Measurements from ENCODE around the gene LYRM2. TPM values are rescaled to one million over a fixed set of nuclear protein-coding genes. Genes with fewer than 3 reads are reported as not detected.

LYRM2 gene
- total RNA-seq, 1 donor from 2014 or later = 29.8 TPM

DNA sequence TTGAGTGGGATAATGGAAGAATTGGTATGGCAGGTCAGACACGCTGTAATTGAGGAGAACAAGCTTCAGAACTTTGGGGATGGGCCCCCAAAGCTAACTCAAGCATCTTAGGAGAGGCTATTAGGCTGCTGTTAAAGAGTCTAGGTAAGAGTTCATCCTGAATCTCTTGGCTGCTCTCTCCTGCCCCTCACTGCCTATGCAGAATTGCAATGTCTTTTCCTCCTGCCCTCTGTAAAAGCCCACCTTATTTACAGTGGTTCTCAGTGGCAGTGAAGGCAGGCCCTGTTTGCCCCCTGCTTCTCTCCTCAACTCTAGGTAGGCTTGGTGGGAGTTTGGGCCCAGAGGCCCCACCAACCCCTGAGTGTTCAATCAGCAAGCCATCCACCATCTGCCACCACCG is 55.0 kb downstream of the LYRM2 start:
- Mint-ChIP-seq H3K27ac (peak overlapping the region; percentile 85), H3K9me3 (no peaks in the 10 kb centered on the region), H3K4me1 (peaks cover 21% of the 10 kb centered on the region), H3K36me3 (peaks cover 2% of the 10 kb centered on the region), H3K4me3 (no peak overlapping the region), H3K27me3 (ENCODE audit: low read depth) (no peaks in the 10 kb centered on the region)
- TF ChIP-seq, protein P1, sequence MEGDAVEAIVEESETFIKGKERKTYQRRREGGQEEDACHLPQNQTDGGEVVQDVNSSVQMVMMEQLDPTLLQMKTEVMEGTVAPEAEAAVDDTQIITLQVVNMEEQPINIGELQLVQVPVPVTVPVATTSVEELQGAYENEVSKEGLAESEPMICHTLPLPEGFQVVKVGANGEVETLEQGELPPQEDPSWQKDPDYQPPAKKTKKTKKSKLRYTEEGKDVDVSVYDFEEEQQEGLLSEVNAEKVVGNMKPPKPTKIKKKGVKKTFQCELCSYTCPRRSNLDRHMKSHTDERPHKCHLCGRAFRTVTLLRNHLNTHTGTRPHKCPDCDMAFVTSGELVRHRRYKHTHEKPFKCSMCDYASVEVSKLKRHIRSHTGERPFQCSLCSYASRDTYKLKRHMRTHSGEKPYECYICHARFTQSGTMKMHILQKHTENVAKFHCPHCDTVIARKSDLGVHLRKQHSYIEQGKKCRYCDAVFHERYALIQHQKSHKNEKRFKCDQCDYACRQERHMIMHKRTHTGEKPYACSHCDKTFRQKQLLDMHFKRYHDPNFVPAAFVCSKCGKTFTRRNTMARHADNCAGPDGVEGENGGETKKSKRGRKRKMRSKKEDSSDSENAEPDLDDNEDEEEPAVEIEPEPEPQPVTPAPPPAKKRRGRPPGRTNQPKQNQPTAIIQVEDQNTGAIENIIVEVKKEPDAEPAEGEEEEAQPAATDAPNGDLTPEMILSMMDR (IDR thresholded peaks at IDR 0.05; ENCODE audit: unreplicated experiment) = no peak
- DNase-seq (ENCODE audit: low spot score in 2 of 2, unreplicated experiment in 2 of 2) = no peak

DNA sequence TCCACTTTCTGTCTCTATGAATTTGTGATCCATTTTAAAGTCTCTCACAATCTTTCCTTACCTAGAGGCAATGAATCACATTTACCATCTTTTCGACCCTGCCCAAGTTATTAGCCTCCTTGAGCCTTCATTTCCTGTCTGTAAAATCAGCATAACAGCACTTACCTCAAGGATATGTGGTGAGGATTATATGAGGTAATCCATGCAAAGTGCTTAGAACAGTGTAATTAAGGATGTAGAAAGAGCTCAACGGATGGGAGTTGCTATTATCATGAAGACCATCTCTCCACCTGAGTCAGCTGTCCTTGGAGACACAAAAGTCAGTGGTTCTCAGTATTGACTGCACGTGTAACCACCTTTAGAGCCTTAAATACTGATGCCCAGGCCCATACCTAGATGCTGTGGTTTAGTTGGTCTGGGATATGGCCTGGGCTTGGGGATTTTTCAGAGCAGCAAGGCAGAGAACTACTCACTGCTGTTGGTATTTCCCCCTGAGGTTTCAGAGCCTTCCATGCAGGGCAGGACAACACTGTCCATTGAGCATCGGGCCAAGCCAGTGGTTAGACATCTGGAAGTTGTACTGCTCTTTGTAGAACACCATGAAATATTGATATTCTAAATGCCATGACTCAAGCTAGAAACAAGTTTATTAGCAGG is 55.8 kb downstream of the LYRM2 start:
- no peak overlapping the region for H3K4me3 Mint-ChIP-seq
- no peaks in the 10 kb centered on the region for H3K9me3 Mint-ChIP-seq
- DNase-seq (ENCODE audit: low spot score in 2 of 2, unreplicated experiment in 2 of 2) = no peak
- peaks cover 2% of the 10 kb centered on the region for H3K36me3 Mint-ChIP-seq
- H3K27ac Mint-ChIP-seq = no peak overlapping the region
- TF ChIP-seq, protein P1 (IDR thresholded peaks at IDR 0.05; ENCODE audit: unreplicated experiment) = no peak
- peaks cover 21% of the 10 kb centered on the region for H3K4me1 Mint-ChIP-seq
- no peaks in the 10 kb centered on the region for H3K27me3 Mint-ChIP-seq (ENCODE audit: low read depth)

GRCh38 chr6:89581689-89582088 is 56.9 kb downstream of the LYRM2 start:
- H3K36me3 Mint-ChIP-seq = peaks cover 2% of the 10 kb centered on the region
- no peaks in the 10 kb centered on the region for H3K27me3 Mint-ChIP-seq (ENCODE audit: low read depth)

GRCh38 chr6:89580997-89581666 is 57.4 kb downstream of the LYRM2 start:
- TF ChIP-seq, protein P1 (IDR thresholded peaks at IDR 0.05; ENCODE audit: unreplicated experiment) = no peak
- no peak overlapping the region for H3K4me3 Mint-ChIP-seq
- no peak for DNase-seq (ENCODE audit: low spot score in 2 of 2, unreplicated experiment in 2 of 2)
- peaks cover 27% of the 10 kb centered on the region for H3K4me1 Mint-ChIP-seq
- H3K36me3 Mint-ChIP-seq = peaks cover 2% of the 10 kb centered on the region
- no peaks in the 10 kb centered on the region for H3K9me3 Mint-ChIP-seq
- H3K27me3 Mint-ChIP-seq (ENCODE audit: low read depth) = no peaks in the 10 kb centered on the region
- H3K27ac Mint-ChIP-seq = no peak overlapping the region

More at GRCh38 chr6:89581689-89582088, 56.9 kb downstream of the LYRM2 start:
- Mint-ChIP-seq H3K4me1 (peaks cover 21% of the 10 kb centered on the region), H3K9me3 (no peaks in the 10 kb centered on the region), H3K27ac (no peak overlapping the region), H3K4me3 (no peak overlapping the region)
- TF ChIP-seq, protein P1 (IDR thresholded peaks at IDR 0.05; ENCODE audit: unreplicated experiment) = no peak
- no peak for DNase-seq (ENCODE audit: low spot score in 2 of 2, unreplicated experiment in 2 of 2)

- Mint-ChIP-seq H3K4me3 (no peak overlapping the region), H3K9me3 (peaks cover 8% of the 10 kb centered on the region), H3K27ac (peak overlapping the region; percentile 95), H3K27me3 (ENCODE audit: low read depth) (no peaks in the 10 kb centered on the region), H3K4me1 (peaks cover 25% of the 10 kb centered on the region), H3K36me3 (peaks cover 10% of the 10 kb centered on the region)
- TF ChIP-seq, protein P1 (IDR thresholded peaks at IDR 0.05; ENCODE audit: unreplicated experiment) = no peak
- DNase-seq (ENCODE audit: low spot score in 2 of 2, unreplicated experiment in 2 of 2) = no peak
Measured at GRCh38 chr6:89575562-89575960, 63.0 kb downstream of the LYRM2 start.

Measured in mesothelial cell of epicardium (in vitro differentiated cells).